Esophagus squamous epithelium (tissue), 5 donors: Measurements from ENCODE around the gene ZNF366. TPM values are rescaled to one million over a fixed set of nuclear protein-coding genes. Genes with fewer than 3 reads are reported as not detected.

Experiments
- DNase-seq: peaks from one replicate; lab custom pipeline; 2025; lab: John Stamatoyannopoulos, UW
- H3K27ac ChIP-seq, 4 donors: fragments of 200-600 bp; sonication (generic); one replicate each; pipeline ENCODE4 v1.5.1; 2016 to 2019; ENCODE audit warnings: mild to moderate bottlenecking in 1 of 4
- H3K27me3 ChIP-seq, 4 donors: fragments of 200-600 bp; sonication (generic); 1 replicate in 3 of 4; 2 replicates in 1 of 4; pipeline versions ENCODE4 v1.5.1 to v1.6.0; 2017 to 2021; ENCODE audit warnings: antibody characterized with exemption in 1 of 4
- H3K36me3 ChIP-seq, 3 donors: fragments of 200-600 bp; sonication (generic); one replicate each; pipeline ENCODE4 v1.5.1; 2016 to 2019
- H3K4me1 ChIP-seq, 3 donors: fragments of 200-600 bp; sonication (generic); one replicate each; pipeline ENCODE4 v1.5.1; 2017 to 2019
- H3K4me3 ChIP-seq, 4 donors: fragments of 200-600 bp; sonication (generic); 1 replicate in 3 of 4; 2 replicates in 1 of 4; pipeline ENCODE4 v1.5.1; 2016 to 2019; ENCODE audit warnings: mild to moderate bottlenecking in 2 of 4, moderate library complexity in 1 of 4
- H3K9me3 ChIP-seq, 3 donors: fragments of 200-600 bp; sonication (generic); one replicate each; pipeline ENCODE4 v1.5.1; 2016 to 2019
- POLR2A ChIP-seq, 4 donors: fragments of 450-650 bp; IDR thresholded peaks; one replicate each; pipeline ENCODE4 v1.6.1; 2017; ENCODE audit warnings: antibody characterized with exemption in 4 of 4, mild to moderate bottlenecking in 4 of 4, moderate library complexity in 3 of 4
- WGBS, 2 donors: methylation state at CpG; one replicate each; pipeline ENCODE4 v1.1.5; 2018; 5-methylcytosine and 5-hydroxymethylcytosine counted together
- intact Hi-C: fragments of 100-400 bp; cut with DNase I; formaldehyde crosslinking; loops from one replicate; pipeline ENCODE4 v1.15.0; 2022
- total RNA-seq, 4 donors: library from RNA; depleted of rRNA; stranded (reverse); fragments of >200 nt; gene quantifications; one replicate each; pipeline ENCODE4 v1.1.0, GENCODE V29; 2016
- TF ChIP-seq, protein P1 (sequence below), 6 experiments: fragments of 450-650 bp in 4 of 6; fragments of 200-600 bp in 2 of 6; sonication (generic) in 2 of 6; IDR thresholded peaks; one replicate each; pipeline ENCODE4 v1.5.1; 2016 to 2019; ENCODE audit warnings: antibody characterized with exemption in 6 of 6, mild to moderate bottlenecking in 4 of 6, moderate library complexity in 4 of 6
- donor health status: DM: yes; HTN: yes; CAD: no.

ZNF366 gene
- total RNA-seq, 4 donors from 2014 or later: 0.48 to 2.9 (median 1.4) TPM

DNA sequence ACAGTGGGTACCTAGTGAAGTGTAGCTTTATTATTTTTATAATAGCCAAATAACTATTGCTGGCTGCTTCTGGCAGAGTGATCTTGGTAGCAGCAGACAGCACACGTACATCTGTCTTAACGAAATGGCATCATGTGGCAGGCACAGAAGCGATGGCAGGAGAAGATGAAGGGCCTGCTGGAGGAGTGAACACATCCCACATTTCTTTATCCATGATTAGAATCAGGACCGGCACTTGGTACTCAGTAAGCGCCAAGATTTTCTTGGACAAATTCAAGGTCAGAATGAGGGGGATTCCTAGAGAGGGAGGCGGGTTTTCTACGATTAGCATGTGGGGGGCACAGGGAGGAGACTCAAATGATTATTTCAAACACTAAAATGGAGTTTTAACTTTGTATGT lies 23.0 kb upstream of the ZNF366 start:
- TF ChIP-seq POLR2A (IDR thresholded peaks at IDR 0.05): no peak
- TF ChIP-seq, protein P1, sequence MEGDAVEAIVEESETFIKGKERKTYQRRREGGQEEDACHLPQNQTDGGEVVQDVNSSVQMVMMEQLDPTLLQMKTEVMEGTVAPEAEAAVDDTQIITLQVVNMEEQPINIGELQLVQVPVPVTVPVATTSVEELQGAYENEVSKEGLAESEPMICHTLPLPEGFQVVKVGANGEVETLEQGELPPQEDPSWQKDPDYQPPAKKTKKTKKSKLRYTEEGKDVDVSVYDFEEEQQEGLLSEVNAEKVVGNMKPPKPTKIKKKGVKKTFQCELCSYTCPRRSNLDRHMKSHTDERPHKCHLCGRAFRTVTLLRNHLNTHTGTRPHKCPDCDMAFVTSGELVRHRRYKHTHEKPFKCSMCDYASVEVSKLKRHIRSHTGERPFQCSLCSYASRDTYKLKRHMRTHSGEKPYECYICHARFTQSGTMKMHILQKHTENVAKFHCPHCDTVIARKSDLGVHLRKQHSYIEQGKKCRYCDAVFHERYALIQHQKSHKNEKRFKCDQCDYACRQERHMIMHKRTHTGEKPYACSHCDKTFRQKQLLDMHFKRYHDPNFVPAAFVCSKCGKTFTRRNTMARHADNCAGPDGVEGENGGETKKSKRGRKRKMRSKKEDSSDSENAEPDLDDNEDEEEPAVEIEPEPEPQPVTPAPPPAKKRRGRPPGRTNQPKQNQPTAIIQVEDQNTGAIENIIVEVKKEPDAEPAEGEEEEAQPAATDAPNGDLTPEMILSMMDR (IDR thresholded peaks at IDR 0.05): no peak
- intact Hi-C loops: no loop called here
- WGBS, 2 donors: 82 to 91% methylated on average over 7 of the region's 7 CpGs
- Histone ChIP-seq H3K9me3 (no peaks in the 10 kb centered on the region), H3K27ac (no peak overlapping the region), H3K4me1 (no peaks in the 10 kb centered on the region), H3K36me3 (no peaks in the 10 kb centered on the region), H3K27me3 (no peaks in the 10 kb centered on the region), H3K4me3 (no peak overlapping the region)
- no peak for DNase-seq

DNA sequence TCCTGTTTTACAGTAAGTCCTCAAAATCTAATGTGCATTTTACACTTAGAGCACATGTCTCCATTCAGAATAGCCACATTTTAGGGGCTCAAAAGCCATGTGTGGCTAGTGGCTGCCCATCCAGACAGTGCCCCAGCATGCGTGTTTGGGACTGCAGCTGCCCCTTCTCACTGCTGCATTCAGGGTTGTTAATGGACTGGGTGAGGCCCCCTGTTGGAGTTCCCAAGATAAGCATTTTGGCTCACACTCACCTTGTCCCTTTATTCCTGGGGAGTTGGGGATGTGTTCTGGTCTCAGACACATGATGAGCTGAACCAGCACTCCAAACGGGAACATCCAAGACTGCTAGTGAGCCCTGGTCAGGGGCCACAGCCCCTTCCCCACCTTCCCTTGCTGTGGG lies 22.2 kb upstream of the ZNF366 start:
- Histone ChIP-seq H3K27me3 (no peaks in the 10 kb centered on the region), H3K9me3 (no peaks in the 10 kb centered on the region), H3K36me3 (no peaks in the 10 kb centered on the region), H3K4me3 (no peak overlapping the region), H3K4me1 (no peaks in the 10 kb centered on the region), H3K27ac (no peak overlapping the region)
- WGBS, 2 donors: 80 to 91% methylated on average over 2 of the region's 2 CpGs
- DNase-seq: no peak
- TF ChIP-seq, protein P1 (IDR thresholded peaks at IDR 0.05): no peak
- TF ChIP-seq POLR2A (IDR thresholded peaks at IDR 0.05): no peak
- intact Hi-C loops: loop anchor here (10.0 kb wide), 1 partner anchor 165 kb away; no protein-coding TSS in a partner anchor

DNA sequence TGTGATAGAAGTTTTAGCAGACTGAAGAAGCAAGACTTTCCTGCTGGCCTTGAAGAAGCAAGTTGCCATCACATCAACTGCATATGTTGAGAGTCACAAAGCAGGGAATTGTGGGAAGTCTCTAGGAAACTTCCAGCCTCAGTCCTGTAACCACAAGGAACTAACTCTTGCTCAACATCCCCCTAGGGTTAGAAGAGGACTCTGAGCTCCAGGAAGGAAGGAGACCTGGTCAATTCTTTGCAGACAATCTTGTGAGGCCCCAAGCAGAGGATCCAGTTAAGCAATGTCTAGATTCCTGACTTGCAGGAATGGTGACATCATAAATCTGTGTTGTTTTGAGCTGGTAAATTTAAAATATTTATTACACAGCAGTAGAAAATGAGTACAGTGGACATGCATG lies 18.6 kb upstream of the ZNF366 start:
- Histone ChIP-seq H3K27me3 (no peaks in the 10 kb centered on the region), H3K36me3 (no peaks in the 10 kb centered on the region), H3K4me3 (no peak overlapping the region), H3K27ac (no peak overlapping the region), H3K4me1 (no peaks in the 10 kb centered on the region), H3K9me3 (peaks cover 0 to 3% (median 0%) of the 10 kb centered on the region in 3 donors)
- TF ChIP-seq POLR2A (IDR thresholded peaks at IDR 0.05): no peak
- TF ChIP-seq, protein P1 (IDR thresholded peaks at IDR 0.05): no peak
- DNase-seq: no peak
- intact Hi-C loops: loop anchor here (10.0 kb wide), 1 partner anchor 161 kb away; no protein-coding TSS in a partner anchor

DNA sequence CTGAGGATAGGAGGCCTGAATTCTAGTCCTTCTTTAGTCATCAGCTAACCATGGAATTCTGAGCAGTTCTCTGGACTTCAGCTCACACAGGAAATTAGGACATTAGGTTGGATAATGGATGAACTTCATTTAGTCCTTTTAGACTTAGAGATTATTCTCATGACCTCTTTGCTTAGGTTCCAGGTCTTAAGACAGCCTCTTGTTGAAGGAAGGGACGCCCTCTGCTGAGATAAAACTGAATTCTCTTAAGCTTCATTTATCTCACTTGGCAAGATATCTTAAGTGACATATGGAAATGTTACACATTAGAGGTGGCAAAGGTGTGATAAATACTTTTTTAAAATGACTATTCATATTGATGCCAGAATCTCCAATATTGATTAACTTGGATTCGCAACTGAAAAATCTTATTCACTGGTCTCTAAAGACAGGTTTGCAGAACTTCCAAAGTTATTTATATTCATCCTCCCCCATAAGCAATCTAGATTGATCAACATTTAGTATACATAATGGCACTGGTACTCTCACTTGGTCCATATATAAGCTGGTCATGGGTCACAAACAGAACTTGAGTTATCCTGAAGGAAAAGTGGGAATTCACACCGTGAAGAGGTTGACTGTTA lies 16.9 kb upstream of the ZNF366 start:
- H3K4me3 ChIP-seq: no peak overlapping the region
- WGBS, 2 donors: 44 to 59% methylated on average over 3 of the region's 3 CpGs
- no peak overlapping the region for H3K27ac ChIP-seq
- DNase-seq: no peak
- peaks cover 0 to 3% (median 0%) of the 10 kb centered on the region in 3 donors for H3K9me3 ChIP-seq
- TF ChIP-seq POLR2A (IDR thresholded peaks at IDR 0.05): no peak
- TF ChIP-seq, protein P1 (IDR thresholded peaks at IDR 0.05): peak in 5 of 6 experiments; percentile 49 to 79 (median 57)
- no peaks in the 10 kb centered on the region for H3K27me3 ChIP-seq
- no peaks in the 10 kb centered on the region for H3K4me1 ChIP-seq
- H3K36me3 ChIP-seq: no peaks in the 10 kb centered on the region
- intact Hi-C loops: loop anchor here (10.0 kb wide), 1 partner anchor 159 kb away; no protein-coding TSS in a partner anchor

DNA sequence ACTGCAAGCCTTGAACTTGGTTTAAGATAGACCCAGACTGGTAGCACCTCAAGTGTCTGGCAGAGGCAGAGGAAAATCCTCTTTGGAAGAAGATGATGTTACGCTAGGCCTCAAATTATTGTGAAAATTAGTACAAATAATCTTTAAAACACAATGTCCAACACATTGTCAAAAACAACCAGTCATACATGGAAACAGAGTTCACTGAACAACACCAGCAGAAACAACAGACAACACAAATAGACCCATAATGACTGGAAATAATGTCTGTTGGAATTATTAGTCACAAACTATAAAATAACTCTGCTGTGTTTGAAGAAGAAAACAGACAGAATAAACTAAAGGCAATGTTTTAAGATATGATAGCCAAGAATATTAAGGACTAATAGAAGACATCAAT lies 15.4 kb upstream of the ZNF366 start:
- intact Hi-C loops: loop anchor here (10.0 kb wide), 1 partner anchor 158 kb away; no protein-coding TSS in a partner anchor
- DNase-seq: no peak
- Histone ChIP-seq H3K4me3 (no peak overlapping the region), H3K36me3 (no peaks in the 10 kb centered on the region), H3K4me1 (peaks cover 0 to 14% (median 5%) of the 10 kb centered on the region in 3 donors), H3K9me3 (peaks cover 0 to 3% (median 0%) of the 10 kb centered on the region in 3 donors), H3K27ac (no peak overlapping the region), H3K27me3 (no peaks in the 10 kb centered on the region)
- WGBS, 2 donors: 100% methylated on average over 1 of the region's 1 CpG
- TF ChIP-seq POLR2A (IDR thresholded peaks at IDR 0.05): no peak
- TF ChIP-seq, protein P1 (IDR thresholded peaks at IDR 0.05): no peak
